NCI-H82 treated with DMSO at 0.1 percent for 48 hours (cell line): Measurements from ENCODE around the gene ZNF76.

ENCODE experiments used
- DNase-seq: peaks from one replicate; lab custom pipeline; 2025; ENCODE audit not compliant: unreplicated experiment; lab: John Stamatoyannopoulos, UW

Gene ZNF76

DNA sequence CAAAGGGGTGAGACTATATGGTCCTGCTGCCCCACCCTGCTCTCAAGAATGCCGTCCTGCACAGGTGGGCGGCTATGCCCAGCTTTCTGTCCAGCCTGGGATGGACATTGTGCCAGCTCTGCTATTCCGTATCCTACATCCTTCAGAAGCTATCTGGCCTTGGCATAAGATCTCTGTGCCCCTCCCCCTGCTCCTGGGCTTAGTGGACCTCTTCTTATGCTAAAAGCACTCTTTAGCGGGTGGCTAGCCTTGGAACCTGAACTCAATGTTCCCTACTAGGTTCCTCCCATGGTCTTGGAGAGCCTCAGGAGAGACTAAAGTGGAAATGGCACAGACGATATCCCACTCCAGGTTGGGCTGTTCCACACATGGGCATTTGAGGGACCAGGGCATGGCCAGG, 23.3 kb upstream of the ZNF76 start:
- no peak for DNase-seq

DNA sequence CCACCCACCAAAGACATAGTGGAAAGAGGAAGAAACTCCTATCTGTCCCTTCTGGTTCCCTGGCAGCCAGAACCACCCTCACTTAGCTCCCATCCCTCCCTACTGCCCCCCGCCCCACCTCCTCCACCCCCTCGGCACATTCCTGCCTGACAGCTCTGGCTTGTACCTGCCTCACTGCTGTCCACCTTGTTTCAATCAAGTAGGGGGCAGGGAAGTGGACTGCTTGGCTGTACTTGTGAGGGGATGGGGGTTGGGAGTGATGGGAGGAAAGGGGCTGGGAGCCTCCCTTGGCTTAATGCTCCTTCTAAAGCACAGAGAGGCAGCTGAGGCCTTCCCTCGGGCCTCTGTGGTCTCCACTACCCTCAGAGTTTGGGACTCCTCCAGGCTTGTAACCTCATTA, 22.1 kb upstream of the ZNF76 start:
- DNase-seq: no peak

- no peak for DNase-seq
Observed at GRCh38 chr6:35238843-35239289, 20.7 kb upstream of the ZNF76 start.

- DNase-seq: no peak
Observed at GRCh38 chr6:35239581-35239980, 20.0 kb upstream of the ZNF76 start.

- peak; percentile 35 for DNase-seq
Observed at GRCh38 chr6:35240838-35241801, 18.4 kb upstream of the ZNF76 start.

DNA sequence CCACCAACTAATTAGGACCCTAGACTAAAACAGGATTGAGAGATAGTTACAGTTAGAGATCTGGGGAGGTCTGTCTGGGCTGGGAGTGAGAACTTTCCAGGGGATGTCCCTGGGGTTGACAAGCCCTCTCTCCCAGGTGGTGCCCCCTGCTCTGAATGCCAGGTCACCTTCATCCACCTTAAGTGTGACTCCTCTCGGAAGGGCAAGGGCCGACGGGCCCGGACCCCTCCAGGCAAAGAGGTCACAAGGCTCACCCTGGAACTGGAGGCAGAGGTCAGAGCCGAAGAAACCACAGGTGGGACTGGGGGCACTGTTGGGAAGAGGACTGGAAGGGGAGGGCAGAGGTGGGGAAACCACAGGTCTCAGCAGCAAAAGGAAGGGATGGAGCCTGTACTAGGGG, 17.0 kb upstream of the ZNF76 start:
- DNase-seq: no peak

DNA sequence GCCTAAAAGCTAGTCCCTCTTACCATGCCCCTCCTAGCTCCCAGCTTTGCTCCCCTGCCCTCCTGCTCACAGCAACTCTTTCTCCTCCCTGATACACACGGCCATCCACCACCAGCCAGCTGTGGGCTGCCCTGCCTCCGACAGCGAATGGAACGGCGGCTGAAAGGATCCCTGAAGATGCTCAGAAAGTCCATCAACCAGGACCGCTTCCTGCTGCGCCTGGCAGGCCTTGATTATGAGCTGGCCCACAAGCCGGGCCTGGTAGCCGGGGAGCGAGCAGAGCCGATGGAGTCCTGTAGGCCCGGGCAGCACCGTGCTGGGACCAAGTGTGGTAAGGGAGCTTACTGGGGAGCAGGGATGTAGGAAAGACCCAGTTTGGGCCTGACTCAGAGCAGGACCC, 16.6 kb upstream of the ZNF76 start:
- no peak for DNase-seq

DNA sequence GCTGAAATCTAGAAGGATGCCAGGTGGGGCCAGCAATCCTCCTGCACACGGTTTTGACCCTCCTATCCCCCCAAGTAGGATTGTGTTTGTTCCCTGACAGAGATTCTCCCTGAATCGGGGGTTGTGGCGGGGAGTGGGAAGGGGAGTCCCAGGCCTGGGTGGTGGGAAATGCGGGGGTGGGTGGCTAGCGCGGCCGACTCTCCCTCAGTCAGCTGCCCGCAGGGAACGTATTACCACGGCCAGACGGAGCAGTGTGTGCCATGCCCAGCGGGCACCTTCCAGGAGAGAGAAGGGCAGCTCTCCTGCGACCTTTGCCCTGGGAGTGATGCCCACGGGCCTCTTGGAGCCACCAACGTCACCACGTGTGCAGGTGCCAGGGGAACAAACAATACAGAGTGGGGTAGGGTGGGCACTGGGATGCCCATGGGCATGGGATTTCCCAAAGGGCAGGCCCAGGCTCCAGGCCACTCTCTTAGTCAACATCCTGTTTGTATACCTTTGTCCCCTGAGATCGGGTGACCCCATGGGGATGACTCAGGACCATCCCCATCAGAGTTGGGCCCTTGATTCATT, 16.1 kb upstream of the ZNF76 start:
- no peak for DNase-seq

DNA sequence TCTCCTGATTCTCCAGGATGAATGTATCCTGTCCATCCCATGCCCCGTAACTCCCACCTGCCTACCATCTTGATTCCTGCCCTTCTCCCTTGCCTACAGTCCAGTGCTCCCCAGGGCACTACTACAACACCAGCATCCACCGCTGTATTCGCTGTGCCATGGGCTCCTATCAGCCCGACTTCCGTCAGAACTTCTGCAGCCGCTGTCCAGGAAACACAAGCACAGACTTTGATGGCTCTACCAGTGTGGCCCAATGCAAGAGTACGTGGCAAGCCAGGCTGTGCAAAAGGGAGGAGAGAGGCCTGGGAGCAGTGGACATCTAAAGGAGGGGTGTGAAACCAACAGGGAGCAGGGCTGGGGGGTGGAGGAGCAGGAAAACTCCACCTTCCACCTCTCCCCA, 15.0 kb upstream of the ZNF76 start:
- DNase-seq: no peak

DNA sequence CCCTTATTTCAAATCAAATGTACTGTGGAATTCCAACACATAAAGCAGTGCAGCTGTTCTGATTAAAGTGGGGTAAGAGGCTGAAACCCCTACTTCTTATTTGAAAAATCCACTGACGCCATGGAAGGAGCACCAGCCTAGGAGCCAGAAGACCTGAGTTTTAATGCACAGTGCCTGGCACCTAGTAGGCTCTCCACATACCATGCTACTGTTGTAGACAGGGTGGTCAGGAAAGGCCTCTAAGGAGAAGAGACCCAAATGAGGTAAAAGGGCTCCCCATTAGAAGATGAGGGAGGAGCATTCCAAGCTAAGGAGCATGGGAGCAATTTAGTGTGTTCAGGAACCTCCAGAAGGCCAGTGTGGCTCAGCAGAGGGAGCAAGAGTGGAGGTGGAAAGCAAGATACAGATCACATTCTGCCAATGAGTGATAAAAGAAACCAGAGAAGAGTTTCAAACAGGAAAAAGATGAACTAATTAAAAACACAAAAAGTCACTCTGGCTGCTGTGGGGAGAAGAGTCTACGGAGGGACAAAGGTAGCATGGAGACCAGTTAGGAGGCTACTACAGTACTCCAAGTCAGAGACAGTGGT, 11.8 kb upstream of the ZNF76 start:
- DNase-seq: no peak

DNA sequence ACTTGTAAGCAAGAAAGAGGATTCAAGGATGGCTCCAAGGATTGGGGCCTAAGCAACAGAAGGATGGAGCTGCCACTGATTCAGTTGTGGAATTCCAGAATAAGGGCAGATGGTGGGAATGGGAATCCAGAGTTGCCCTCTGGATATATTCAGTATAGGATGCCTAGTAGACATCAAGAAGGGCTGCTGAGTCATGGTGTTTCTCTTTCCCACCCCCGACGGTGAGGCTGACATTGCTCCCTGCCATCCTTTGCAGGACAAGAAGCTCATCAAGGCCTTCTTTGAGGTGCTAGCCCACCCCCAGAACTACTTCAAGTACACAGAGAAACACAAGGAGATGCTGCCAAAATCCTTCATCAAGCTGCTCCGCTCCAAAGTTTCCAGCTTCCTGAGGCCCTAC, 11.2 kb upstream of the ZNF76 start:
- no peak for DNase-seq

- DNase-seq: no peak
Observed at GRCh38 chr6:35248965-35249364, 10.6 kb upstream of the ZNF76 start.

DNA sequence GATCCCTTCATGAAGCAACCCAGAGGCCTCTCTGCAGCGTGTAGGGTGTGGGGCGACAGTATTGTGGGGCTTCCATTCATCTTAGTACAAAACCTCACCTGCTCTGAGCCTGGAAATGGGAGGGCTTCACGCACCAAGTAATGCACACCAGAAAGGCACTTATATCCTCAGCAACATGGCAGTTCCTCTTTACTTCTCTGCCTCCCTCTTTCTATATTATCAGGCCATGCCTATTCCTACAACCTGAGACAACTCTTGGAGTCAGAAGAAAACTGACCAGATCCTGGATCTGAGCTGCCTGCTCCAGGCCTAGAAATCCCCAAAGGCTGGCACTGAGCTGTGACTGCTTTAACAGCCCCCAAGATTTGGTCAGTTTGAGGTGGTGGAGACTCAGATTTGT, 7.6 kb upstream of the ZNF76 start:
- DNase-seq: no peak

- no peak for DNase-seq
Observed at GRCh38 chr6:35253249-35253648, 6.3 kb upstream of the ZNF76 start.

DNA sequence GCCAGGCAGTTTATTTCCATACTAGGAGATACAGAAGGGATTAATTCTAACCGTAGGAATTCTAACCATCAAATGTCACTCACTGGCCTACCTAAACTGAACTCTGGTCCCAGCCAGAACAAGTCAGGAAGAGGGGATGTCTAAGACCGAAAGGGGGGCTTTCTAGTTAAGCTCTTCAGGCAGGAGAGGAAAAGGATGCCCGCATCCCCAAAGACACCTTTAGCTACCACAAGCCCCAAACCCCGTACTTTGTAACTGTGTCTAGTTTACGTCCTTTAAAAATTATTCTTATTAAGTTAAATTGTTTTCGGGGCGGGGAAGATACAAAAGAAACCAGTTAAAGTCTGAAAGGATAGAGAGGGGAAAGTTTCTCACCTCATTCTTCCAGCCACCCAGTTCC, 1.2 kb upstream of the ZNF76 start:
- no peak for DNase-seq

DNA sequence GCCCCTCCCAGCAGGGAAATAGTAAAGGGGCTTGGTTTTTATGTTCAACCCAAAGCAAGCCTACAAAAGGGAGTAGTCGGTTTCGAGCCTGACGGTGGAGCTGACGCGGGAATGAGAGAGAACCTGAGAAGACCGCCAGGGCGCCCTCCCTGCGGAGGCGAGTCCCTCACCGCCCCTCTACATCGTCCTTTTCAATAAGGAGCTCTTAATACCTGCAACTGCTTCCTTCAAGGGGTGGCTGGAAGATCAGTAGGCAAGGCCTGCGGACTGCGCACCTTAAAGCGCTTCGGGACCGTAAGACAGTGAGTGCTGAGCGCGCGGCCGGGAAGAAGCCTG, 709 bp upstream of the ZNF76 start:
- DNase-seq: no peak

- peak; percentile 23 for DNase-seq
Observed at GRCh38 chr6:35259948-35260590, 534 bp downstream of the ZNF76 start.

GRCh38 chr6:35260591-35261570, 1.3 kb downstream of the ZNF76 start:
- DNase-seq: peak; percentile 35

DNA sequence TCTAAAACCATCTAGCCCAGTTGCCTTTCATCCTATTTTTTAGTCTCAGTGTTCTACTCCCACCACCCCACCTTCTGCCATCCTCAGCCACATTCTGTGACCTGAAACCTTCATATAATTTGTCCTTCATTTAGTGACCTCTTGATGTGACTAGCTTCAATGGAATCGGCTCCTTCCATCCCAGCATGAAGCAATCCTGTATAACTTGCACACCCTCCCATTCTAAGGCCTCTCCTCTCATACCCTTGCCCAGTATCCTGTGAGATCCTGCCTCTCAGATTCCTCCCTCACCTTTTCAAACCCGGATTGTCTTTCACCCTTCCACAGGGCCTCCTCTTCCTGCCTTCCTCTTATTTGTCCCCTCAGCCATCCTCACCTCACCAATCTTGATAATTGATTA, 3.1 kb downstream of the ZNF76 start:
- no peak for DNase-seq

DNA sequence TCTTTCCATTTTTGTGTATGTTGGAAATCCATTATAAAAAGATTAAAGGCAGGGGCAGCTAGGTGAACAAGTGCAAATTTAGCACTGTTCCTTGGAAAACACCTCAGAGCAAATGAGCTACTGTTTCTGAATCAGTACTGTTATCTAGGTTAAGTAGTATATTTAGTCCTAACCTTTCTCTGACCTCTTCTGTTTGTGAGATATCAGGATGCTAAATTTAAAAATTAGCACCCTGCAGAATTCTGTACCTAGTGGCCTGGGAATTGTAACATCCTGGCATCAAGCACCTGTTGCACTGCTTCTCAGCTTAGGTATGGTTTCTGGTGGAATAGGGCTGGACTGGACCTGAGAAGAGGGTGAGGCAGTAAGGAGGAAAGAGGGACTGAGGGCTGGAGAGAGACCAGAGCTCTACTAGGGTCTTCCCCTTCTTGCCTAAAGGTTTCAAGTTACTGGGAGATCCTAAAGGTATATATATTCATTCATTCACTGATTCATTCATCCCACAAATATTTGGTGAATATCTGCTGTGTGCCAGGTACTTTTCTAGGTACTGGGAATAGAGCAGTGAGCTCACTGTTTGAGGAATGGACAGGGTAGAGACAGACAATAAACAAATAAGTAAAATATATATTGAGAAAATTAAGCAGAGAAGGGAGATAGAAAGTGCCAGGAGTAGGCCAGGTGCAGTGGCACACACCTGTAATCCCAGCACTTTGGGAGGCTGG, 5.2 kb downstream of the ZNF76 start:
- no peak for DNase-seq
